GM10266 (cell line): ENCODE measurements around the gene JUND.

Experiments
- DNase-seq: peaks from one replicate; pipeline ENCODE4 v3.0.0; 2012; ENCODE audit errors: extremely low spot score
- TF ChIP-seq, protein P1 (sequence below): IDR thresholded peaks from 2 replicates; pipeline ENCODE4 v1.5.1; 2012; ENCODE audit warnings: mild to moderate bottlenecking, low read depth; ENCODE audit not compliant: control insufficient read depth, insufficient read depth; ENCODE audit errors: missing control alignments

The JUND gene

DNA sequence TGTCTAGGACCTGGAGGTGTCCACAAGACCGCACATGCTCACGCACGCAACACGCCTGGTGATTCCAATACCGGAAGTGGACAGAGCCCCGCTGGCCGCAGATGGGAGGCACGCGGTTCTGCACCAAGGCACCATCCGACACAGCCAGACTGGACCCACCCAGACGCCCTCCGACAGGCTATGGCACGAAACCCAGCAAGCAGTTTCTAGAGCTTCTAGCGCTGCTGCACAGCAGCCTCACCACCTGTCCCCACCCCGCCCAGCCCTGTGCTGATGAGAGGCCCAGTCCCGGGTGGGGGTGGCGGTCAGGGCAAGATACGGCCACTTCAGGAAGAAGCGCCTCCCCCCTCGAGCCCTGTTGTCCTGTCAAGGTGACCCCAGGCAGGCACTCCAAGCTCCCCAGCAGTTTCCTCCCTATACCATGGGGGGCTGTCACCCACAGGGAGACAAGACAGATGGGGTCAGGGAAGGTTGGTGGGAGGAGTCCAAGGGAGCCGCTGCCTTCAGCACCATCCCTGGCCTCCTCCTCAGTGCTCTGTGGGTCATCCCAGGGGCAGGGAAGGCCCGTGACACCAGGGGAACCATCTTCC lies 30.2 kb upstream of the JUND start:
- no peak for DNase-seq
- TF ChIP-seq, protein P1, sequence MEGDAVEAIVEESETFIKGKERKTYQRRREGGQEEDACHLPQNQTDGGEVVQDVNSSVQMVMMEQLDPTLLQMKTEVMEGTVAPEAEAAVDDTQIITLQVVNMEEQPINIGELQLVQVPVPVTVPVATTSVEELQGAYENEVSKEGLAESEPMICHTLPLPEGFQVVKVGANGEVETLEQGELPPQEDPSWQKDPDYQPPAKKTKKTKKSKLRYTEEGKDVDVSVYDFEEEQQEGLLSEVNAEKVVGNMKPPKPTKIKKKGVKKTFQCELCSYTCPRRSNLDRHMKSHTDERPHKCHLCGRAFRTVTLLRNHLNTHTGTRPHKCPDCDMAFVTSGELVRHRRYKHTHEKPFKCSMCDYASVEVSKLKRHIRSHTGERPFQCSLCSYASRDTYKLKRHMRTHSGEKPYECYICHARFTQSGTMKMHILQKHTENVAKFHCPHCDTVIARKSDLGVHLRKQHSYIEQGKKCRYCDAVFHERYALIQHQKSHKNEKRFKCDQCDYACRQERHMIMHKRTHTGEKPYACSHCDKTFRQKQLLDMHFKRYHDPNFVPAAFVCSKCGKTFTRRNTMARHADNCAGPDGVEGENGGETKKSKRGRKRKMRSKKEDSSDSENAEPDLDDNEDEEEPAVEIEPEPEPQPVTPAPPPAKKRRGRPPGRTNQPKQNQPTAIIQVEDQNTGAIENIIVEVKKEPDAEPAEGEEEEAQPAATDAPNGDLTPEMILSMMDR = no peak

DNA sequence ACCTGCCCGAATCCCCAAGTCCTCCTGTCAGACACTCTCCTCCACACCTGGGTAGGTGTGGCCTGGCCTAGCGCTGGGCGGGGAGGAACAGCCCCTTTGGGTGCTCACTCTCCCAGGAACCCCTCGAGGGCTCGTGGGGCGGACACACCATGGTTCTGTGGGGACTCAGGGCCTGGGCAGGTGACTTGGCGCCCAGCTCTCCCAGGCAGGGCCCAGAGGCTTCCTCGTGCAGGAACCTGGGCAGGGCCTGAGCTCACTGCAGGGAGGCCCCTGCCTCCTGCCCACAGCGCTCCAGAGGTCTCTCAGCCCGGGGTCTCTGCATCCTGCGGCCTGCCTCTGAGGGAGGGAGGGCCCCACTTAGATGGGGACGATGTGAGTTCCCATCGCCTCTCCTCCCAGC lies 29.5 kb upstream of the JUND start:
- DNase-seq = no peak

DNA sequence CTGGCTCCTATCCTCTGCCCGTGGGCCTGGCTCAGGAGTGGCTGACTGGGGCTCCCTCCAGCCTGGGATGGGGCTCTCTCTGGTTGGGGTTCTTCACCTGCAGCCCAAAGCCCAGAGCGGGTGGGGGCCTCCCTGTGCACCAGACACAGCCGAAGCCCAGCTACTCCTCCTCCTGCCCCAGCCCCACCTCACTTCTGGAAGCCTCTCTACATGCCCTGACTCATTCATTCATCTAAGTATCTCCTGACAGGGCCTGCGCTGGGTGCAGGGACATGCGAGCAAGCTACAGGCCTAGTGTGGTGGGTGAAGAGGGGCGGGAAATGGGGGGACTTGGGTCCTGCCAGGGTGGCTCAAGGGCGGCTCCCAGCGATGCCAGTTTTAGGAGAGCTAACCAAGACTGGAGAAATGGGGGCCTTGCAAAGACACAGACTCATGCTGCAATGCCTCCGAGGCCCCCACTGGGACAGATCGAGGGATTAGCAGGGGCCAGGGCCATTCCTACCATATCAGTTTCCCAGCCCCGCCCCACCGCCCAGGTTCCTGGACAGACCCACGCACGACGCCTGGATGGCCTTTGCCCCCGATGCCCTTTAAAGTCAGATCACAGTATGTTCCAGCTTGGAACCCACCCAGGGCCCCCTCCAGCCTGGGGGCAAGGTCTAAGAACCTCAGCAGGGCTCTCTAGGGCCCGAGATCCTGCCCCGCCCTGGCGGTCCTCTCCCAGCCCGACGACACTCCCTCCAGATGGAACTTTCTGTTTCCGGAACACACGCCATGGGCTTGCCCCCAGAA lies 28.9 kb upstream of the JUND start:
- TF ChIP-seq, protein P1 = no peak
- no peak for DNase-seq

More for the DNA sequence above, 29.5 kb upstream of the JUND start:
- TF ChIP-seq, protein P1 = no peak

DNA sequence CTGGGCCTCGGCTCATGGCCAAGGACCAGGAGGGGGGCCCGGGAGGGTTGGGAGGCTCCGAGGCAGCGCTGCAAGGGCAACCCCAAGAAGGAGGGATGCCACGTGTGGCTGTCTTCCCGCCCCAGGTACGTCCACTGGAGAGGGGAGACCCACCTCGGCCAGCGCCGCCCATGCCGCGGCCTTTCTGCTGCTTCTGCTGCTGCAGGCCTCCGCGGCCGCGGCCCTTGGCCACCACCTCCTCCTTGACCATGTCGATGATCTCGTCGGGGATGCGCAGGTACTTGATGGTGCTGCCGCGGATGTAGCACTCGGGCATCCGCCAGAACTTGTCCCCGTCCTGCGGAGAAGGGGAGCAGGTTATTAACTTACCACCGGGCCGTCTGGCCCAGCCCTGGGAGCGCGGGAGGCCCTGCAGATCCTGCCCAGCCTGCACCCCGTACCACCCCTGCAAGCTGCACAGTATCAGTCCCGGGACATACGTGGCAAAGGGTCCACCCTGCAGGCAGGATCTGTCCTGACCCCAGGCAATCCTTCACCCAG lies 28.2 kb upstream of the JUND start:
- DNase-seq = no peak
- TF ChIP-seq, protein P1 = no peak

DNA sequence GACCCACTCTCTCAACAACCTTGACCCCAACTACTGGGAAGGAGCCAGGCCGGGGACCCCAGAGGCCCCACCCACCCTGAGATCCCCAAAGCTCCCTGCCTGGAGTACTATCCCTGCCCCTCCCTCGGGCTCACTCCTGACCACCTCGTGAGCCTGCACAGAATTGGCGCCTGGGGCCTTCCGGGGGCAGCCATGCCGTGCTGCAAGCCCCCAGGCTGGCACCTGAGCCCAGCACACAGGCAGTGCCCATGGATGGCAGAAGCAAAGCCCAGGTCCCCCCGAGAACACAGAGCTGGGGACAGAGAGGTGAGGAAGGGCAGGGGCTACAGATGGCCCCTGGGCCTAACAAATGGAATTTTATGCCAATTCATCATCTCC lies 27.5 kb upstream of the JUND start:
- TF ChIP-seq, protein P1 = no peak
- DNase-seq = no peak

DNA sequence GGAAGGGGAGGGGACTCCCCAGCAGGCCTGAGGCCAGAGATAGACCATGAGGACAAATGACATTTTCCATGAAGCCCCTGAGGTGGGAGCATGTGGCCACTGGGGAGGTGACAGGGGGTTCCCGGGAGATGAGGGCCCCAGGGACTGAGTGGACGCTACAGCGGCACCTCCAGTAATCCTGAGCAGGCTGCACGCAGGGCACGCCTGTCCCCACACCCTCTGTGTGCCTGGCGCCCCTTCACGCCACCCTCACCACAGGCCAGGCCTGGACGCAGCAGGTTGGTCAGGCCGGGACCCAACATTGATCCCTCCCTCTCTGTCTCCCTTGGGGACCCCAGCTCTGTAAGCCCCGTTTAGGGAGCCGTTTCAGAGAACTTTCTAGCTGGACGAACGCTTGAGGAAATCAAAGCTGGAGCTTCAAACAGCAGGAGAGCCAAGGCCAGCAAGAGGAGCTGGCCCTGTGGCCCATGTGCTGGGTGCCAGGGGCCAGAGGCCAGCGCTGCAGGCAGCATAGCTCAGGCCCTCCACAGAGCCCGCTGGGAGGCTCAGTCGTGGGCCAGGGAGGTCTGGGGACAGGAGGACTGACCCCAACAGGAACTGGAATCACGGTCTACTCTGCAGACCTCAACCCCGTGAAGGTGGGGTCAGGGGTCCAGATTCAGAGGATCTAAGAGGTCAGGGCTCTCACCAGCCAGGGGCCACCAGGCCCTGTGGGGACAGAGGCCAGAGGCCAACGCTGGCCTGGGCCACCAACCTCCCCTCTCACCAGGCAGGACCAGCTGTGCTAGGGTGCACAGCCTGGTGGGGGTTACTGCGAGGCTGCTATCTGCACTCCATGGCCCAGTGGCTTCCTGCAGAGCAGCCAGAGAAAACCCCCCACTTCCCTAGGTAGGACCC lies 26.9 kb upstream of the JUND start:
- DNase-seq = peak; percentile 13
- TF ChIP-seq, protein P1 = no peak
